Measurements from ENCODE around the gene IMPG2.

IMPG2 gene

DNA sequence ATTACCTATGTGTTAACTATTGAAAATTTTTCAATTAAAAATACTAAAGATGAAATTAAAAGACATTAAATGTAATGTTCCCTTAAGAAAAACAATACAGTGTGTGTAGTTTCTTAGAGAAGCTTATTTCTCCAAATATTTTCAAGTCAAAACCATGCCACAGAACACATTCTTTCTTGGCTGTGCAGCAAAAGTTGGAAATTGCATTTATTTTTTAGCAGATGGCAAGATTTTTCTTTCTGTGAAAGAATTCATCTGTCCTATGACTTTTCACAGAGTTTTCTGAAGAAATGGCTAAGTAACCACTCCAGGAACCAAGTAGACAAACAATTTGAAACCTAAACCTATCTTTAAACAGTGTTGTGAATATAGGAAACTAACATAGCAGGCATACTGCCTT is 47.2 kb downstream of the IMPG2 start:
- DNase-seq, result no peak

DNA sequence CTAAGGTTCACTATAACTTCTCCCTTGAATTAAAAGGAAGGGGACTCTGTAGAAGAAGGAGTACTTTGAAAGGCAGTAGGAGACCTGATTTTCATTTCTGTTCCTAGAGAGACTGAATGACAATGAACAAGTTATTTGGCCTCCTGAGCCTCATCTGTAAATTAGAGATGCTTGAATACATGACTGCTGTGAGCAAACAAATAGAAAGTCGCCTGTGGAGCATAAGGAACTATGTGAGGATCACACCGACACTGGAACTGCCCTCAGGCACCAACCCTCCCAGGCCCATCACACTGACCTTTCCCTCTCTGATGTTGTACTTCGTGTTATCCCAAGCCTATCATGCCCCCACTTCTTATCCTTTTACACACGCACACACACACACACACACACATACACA is 48.6 kb downstream of the IMPG2 start:
- DNase-seq, result no peak

DNA sequence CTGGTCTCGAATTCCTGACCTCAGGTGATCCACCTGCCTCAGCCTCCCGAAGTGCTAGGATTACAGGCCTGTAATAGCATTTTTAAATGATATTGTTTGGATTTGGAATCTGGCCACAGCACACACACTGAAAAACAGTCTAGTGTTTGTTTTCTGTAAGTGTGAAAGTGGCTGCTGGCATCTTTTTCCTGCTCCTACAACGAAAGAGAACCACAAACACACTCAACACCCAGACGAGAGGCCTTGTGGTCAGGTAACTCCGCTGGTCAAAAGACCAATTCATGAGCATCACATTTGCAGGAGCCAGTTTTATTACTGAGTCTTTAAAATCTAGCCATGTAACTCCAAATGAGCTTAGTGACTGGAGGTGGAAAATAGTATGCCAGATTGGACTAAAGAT is 50.2 kb downstream of the IMPG2 start:
- DNase-seq, result no peak

DNA sequence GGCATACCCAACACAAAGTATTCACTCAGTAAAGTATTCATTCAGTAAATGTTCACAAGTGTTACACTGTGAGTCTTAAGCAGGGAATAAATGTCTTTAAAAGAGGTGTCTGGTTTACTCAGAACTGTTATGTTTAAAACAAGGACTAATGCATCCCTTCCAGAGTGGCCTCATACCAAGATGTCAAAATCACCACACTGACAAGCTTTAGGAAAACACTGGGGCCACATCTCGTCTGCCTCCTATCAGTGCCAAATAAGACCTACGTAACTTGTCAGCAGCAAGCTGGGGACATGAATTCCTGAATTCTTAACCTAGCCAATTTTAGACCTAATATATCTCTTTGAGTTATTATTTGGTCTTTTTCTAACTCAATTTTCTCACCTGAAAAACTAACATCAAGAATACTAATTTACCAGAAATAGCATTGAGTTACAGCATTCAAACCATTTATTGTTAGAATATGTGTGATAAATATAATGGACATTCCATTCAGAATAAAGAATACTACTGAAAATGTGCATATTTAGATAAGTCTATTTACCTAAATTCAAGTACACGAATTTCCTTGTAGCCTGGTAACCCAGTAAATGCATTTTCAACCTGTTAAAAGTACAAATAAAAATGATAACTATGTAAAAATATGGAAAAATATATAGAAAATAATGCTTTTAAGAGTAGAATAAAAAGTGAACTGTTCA is 51.3 kb downstream of the IMPG2 start:
- no peak for DNase-seq

DNA sequence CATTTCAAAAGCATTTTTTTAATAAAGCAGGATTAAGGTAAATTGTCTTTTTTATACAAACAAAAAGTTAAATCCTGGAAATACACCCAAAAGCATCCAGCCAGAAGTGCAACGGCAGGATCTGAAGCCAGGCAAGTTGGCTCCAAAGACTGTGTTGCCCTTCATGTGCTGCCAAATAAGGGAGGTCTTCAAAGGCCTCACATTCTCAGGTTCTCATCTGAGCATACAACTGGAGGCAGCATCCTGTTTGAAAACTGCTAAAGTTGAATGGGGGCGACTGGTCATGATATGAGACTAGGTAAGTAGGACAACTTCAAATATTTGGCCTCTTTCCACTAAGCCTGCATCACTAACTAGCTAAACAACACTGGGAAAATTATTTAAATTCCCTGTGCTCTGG is 52.2 kb downstream of the IMPG2 start:
- DNase-seq, result no peak

DNA sequence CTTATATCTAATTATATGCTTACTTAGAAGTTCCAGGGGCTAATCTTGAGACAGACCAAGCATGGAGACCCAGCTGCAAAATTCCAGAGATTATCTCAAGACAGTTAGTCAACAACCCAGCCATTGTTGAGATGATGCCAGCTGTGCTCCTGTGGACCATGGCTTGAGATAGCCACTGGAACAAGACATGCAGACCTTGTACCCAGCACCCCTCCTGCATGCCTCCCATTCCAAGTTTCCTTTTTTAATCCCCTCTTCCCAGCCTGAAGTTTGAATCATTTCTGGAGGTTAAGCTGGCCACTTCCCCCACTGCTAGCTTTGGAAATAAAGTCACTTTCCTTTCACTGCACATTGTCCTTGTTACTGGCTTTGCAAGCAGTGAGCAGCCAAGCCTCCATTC is 53.8 kb downstream of the IMPG2 start:
- no peak for DNase-seq

DNA sequence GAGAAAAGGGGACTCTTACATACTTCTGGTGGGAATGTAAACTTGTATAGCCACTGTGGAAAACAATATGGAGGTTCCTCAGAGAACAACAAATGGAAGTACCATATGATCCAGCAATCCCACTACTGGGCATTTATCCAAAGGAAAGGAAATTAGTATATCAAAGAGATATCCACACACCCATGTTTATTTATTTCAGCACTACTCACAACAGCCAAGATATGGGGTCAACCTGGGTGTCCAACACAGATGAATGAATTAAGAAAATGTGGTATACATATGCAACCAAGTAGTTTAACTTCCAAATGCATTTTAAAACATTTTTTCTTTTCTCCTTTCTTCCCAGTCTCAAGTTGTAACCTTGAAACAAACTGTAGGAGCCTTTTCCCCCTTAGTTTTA is 54.3 kb downstream of the IMPG2 start:
- no peak for DNase-seq

DNA sequence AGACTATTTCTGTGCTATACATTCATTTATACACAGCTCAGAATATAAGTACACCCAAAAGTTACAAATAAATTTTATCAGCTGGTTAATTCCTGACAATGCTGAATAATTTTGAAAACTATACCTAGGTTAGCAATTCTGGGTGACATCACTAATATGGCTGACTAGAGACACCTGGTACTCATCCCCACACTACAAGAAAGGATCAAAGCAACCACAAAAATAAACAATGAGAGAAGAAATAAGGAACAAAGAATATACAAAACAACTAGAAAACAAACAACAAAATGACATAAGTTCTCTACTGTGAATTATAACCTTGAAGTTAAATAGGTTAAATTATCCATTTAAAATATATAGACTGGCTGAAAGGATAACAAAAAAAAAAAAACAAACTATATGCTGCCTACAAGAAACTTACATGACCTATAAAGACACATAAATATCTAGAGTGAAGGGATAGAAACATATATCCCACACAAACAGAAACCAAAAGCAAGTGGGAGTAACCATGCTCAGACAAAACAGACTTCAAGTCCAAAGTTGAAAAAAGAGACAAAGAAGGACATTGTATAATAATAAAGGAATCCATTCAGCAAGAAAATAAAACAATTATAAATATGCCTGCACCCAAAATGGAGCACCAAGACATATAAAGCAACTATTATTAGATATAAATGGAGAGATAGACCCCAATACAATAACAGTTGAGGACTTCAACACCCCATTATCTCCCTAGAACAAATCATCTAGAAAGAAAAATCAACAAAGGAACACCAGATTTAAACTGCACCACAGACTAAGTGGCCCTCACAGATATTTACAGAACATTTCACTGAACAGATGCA is 57.8 kb downstream of the IMPG2 start:
- DNase-seq, result no peak

DNA sequence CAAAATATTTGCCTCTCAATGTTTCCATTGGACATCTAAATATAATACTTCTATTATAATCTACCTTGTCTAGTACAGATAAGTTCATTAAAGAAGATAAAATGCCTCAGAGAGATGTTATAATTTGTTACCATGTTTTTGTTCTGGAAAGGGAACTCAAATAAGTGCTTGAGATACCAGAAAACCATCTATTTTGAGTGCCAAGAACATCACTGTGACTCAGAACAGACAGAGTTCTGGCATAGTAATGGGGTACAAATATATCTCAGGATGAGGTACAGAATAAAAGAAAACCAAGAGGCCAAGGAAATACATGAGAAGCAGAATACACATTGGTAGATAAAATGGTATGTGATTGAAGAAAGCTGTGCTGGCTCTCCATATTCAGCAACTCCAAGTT is 58.9 kb downstream of the IMPG2 start:
- no peak for DNase-seq

DNA sequence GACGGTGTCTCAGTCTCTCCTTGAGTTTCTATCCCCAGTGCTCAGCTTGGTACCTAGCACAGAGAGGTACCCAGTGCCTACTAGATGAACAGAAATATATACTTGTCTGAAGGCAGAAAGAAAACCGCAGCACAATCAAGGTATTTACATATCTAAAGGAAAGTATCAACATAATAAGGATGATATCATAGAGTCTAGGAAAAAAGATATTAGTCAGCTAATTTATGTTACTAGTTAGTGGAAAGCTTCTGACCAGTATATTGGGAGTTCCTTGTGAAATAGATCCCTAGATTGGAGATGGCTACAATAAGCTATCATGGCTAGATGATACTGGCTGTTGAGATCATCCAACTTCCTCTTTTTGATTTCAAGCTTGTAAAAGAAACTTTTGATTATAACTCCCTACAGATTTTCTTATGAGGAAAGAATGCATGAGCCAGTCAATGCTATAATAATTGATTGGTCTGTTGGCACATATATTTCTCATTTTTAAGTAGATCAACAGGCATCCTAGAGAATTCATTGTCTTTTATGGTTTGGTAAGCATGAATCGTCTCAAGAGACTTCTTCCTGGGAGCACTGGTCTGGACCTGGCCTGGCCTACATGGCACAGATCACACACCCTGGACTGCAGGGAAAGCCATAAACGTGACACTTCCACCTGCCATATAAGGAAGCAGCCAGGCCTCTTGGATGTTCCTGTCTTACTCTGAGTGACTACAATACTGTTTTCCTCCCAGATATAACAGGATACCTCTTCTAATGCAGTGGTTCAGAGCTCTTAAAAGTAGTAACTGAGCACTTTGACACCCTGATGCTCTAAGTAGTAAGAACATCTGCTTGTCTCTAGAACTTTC is 60.7 kb downstream of the IMPG2 start:
- no peak for DNase-seq

DNA sequence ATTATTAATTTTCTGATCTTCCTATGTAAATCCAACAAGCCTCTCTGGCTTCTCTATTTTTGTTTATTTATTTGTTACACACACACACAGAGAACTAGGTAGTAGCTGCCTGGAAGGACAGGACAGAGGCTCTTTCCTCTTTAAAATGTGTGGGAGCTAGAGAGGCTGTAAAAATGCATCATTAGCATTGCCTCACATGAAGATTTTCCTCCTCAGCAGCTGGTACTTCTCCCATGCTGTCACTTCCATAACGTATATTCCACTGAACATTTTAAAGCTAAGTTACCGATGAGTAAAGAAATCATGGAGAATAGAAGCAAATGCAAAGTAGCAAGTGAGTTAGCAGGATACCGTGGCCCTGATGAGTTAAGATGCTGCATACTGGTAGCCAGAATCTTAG is 63.9 kb downstream of the IMPG2 start:
- DNase-seq, result no peak

DNA sequence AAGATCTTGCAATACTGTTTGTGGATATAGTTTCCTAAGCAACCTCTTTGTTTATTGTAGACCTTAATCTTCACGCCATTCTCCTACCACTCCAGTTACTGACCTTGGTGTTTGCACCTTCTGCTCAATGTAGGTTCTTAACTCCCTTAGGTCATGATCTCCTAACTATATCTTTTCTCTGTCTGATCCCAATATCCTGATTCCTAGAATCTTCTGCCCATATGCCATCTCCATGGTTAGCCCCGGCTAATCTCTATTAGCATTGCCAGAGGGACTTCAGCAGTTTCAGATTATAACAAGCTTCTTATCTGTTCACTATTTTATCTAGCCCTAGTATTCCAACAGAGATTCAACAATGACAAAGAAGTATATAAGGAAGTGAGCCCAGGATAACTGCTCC is 64.9 kb downstream of the IMPG2 start:
- no peak for DNase-seq

DNA sequence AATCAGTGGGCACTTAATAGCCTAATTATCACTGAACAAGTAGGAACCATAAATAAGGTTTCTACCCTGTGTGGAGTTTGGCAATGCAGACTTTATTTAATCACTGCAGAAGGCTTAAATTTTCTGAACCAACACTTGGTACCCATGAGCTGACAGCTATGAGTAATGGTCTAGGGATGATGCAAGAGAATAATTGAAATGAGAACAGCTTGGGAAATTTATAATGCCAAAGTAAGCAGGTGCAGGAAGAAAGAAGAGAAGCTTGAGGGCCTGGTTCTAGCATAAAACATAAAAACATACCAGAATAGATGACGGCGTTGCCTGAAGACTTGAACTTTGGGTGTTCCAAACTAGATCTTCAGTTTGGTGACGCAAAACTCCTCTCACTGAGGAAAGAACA is 67.0 kb downstream of the IMPG2 start:
- no peak for DNase-seq

DNA sequence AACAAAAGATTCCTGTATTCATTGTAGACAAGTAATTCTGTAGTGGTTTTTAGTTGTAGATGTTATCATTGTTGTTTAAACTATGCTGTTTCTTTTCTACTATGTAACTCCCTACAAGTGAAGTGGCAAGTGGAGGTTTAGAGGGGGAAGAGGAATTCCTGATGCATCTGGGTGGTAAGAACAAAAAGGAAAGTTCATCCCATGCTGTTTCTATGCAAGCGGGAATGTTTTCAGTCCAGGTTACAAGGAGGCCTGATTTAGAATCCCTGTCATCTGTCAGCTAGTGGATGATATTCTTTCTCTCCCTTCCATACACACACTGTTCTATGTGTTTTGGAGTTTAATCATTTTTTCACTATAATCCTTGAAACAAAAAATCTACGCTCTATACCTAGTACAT is 67.4 kb downstream of the IMPG2 start:
- no peak for DNase-seq

DNA sequence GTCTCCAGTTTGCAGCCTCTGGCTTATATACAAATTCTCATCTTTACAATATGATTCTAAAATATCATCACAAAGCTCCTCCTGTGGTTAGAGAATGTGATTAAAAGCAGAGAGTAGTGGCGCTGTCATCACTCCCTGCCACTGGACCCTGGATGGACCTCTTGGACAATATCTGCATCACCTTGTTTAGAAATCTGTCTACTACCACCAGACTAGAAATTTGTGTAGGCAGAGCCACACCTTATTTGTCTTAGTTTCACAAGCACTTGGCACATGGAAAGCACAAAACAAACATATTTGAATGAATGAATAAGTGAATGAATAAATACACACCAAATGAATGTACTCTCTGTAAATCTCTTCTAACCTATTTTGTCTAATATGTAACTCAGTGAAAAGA is 68.1 kb downstream of the IMPG2 start:
- DNase-seq, result no peak

DNA sequence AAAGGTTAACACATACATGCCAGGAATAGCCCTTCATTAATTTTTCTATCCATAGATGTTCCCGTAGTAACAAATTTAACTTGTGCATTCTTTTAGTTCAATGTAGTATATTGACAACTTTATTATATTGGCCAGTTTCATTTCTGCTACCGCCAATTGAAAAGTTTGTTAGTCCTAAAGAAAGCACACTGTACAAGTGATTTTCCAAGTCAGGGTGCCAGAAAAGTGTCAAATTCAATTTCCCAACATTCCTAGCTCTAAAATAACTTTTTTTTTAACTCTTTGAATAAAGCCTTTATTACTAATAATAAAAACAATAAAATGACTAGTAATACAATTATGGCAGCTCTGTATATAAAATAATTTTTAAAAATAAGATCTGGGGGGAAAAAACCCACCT is 68.9 kb downstream of the IMPG2 start:
- DNase-seq, result no peak

DNA sequence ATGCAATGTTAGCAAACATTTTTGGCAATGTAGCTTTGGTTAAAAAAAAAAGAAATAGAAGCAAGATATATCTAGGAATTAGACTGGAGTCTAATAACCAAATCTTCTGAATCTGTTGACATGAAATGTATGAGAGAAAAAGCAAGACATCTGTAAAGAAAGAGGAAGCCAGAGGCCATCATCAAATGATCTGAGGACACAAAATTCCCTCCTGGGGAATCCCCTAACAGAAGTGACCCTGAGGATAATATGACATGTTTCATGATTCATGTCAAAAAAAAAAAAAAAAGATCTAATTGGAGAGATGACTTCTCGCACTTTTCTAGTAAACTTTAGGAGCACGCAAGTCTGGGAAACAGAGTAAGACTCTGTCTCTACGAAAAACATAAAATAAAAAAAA is 70.9 kb downstream of the IMPG2 start:
- DNase-seq, result no peak

DNA sequence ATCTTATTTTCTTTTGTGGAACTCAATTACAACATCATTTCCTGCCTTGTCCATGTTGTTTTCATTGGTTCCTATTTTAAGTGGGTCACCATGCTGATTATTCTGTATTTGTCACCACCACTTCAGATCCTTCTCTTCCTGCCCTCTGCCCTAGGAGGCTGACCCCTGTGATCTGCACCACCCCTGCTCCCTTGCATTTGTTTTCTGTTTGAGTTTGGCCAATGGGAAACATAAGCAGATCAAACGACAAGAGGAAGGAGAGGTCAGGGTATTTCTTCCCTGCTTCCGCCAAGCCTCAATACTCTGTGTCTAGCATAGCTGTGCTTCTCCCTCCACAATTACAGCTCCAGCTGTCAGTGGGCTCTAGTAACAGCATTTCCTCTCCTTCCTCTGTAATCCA is 71.6 kb downstream of the IMPG2 start:
- no peak for DNase-seq

DNA sequence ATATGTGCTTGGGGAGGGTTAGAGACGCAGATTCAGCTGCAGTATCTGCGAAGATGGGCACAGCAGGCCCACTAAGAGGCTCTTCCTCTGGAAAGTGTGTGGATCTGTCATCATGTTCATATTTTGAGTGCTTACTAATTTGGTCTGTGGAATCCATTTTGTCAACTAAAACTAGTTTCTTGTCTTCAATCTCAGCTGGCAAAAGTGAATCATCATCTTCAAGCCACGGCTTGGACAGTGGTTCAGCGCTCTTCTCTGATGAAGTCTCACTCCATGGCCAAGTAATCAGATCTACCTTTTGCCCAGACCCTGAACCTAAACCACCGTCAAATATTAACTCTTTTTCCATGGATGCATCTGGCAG is 76.2 kb downstream of the IMPG2 start:
- DNase-seq, result no peak

DNA sequence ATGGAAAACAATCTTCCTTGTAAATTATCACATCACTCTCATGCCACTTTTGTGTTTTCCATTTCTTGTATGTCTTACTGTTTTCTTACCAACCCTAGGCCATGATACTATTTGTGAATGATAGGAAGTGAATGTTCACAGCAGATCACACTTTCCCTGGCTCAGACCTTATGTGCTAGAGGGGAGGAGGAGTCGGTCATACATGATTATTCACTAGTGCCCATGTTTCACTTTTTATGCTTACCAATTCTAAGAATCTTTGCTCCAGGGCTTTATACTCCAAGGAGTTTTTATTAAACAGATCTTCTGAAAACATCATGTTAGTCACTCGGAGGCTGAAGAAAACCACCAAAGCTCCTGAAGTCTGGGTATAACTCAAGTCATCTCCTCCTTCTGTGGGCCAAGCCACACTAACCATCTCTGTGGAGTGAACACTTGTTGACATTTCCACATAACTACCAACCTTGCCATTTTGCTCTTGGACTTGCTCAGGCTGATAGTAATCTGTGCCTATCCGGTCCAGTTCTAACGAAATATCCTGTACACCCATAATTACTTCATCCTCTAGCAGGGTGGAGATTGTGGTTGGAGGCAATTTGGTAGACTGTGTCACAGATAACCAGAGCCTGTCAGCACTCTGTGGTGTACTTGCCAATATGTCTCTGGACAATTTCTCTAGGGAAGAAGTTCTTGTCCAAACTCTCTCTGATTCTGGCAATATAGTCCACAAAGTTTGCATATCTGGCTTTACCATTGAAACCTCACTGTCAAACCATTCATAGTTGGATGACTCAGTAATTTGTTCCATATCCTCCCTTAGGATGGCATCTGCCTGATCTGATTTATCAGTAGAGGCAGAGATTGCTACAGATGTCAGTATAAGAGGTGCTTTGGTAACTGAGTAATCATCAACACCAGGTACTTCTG is 76.8 kb downstream of the IMPG2 start:
- DNase-seq, result no peak

DNA sequence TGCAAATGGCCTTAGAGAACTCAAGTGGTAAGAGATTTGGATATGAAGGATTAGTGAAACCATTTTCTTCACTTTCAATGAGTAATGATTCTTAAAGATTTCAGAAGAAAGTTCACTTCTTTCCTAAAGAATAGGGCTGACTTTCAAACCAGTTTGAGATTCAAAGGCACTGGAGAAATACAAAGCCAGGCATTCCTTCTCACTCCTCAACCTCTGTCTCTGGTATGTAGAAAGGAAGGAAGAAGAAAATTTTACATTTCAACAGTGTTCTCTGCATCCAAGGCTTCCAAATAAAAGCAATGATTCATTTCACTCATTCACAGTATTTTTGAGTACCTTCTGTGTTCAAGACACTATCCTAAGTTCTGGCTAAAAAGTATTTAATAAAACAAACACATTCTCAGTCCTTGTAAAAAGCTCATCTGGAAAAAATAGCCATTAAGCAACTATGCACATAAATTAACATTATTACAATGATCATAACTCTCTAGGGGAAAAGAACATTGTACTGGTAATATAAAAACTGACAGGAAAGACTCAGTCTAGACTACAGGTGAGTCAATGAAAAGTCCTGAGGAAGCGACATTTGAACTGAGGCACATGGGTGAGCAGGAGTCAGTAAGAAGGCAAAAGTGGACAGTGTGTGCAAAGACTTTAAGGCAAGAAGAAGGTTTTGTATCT is 79.5 kb downstream of the IMPG2 start:
- DNase-seq, result no peak

DNA sequence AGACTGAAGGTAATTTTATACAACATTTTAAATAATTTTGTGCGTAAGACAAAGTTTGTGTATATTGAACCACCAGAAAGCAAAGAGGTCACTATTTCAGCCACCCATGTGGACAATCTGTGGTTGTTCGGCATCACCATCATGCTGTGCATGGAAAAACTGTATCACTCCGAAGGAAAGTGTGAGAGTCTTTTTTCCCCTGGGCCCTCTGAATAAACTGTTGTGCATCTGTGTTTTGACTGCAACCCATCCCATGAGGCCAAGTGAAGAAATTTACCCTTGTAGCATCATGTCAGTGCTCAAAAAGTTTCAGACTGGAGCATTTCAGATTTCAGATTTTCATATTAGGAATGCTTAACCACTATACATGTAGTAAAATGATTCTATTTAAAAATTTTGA is 85.3 kb downstream of the IMPG2 start:
- DNase-seq, result no peak
